Fibroblast of pulmonary artery (primary cell): ENCODE measurements around the gene ERBB4.
A peak's percentile ranks its signal among the peaks of the same experiment; 100 is the strongest.

Experiments
- DNase-seq: peaks from one replicate; pipeline ENCODE4 v3.0.0-alpha.2; 2010; ENCODE audit warnings: low read depth
- H3K4me3 ChIP-seq: replicated peaks from 2 replicates; pipeline ENCODE4 v1.5.1; 2011; ENCODE audit warnings: low read depth, mild to moderate bottlenecking, control low read depth, low read length, moderate library complexity
- CTCF ChIP-seq: IDR thresholded peaks from 2 replicates; pipeline ENCODE4 v1.5.1; 2011; ENCODE audit warnings: mild to moderate bottlenecking, control low read depth, low read length, inconsistent platforms; ENCODE audit errors: missing control alignments

Gene ERBB4

GRCh38 chr2:212052412-212053159 lies 486.0 kb downstream of the ERBB4 start:
- peak; percentile 80 for DNase-seq
- no peak overlapping the region for H3K4me3 ChIP-seq
- no peak for TF ChIP-seq CTCF

DNA sequence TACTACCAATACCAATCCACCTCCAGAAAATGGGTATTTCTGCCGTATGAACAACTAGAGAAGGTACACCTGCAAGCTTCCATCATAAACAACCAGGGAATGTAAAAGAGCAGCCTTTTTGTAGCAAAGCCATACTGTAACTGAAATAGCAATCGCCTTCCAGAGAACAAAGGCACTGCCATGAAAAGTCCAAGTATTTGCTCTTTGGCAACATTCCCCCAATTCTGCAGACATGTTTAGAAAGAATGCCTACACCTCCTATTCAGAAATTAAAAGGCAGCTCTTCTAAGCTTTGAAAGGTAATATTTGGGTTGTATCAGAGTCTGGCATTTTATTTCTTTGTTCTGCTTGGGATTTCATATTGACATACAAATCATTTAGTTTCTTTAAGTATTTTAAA lies 487.7 kb downstream of the ERBB4 start:
- TF ChIP-seq CTCF: no peak
- DNase-seq: peak; percentile 24
- H3K4me3 ChIP-seq: no peak overlapping the region

DNA sequence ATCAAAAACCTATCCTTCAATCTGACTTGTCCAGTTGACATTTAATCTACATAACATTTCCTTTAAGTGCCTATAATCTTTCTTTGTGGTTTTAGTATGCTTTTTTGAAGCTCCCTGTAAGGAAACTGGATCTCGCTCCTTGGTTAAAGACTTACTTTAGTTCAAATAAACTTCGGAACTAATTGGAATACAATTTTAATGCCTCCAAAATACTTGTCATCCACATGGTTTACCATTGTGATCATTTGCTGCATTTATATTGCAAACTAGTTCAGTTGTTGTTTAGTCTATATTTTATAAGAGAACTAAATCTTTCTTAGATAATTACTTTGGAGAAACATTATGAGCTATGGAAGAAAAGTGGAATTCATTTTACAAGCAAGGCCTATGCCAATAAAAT lies 496.0 kb downstream of the ERBB4 start:
- TF ChIP-seq CTCF: no peak
- no peak for DNase-seq
- H3K4me3 ChIP-seq: no peak overlapping the region

GRCh38 chr2:212037062-212037461 lies 501.5 kb downstream of the ERBB4 start:
- no peak overlapping the region for H3K4me3 ChIP-seq
- no peak for DNase-seq
- no peak for TF ChIP-seq CTCF

- no peak for TF ChIP-seq CTCF
- H3K4me3 ChIP-seq: no peak overlapping the region
- DNase-seq: no peak
Measured at GRCh38 chr2:212034841-212035585, 503.6 kb downstream of the ERBB4 start.

DNA sequence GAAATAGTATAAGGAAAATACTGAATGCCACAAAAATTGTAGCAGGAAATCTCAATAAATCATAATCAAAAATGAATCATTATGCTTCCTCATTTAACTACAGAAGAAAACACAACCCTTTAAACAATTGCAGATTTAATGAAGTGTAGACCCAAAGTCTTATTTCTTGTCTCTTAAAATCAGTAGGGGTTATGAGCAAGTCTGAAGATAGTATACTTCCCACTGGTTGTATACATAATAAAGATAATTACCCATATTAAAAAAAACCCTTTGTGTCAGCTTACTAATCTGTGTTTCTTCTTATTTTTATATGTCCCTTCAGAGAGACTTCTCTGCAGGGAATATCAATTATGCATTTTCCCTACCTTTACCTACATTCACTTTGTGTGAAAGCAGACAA lies 504.7 kb downstream of the ERBB4 start:
- TF ChIP-seq CTCF: no peak
- no peak for DNase-seq
- no peak overlapping the region for H3K4me3 ChIP-seq
